GM18519 (cell line): ENCODE measurements around the gene GLTP.
"Not testable (repeated sequence)": the region's sequence is repeated elsewhere in the genome, so short reads cannot be mapped to it uniquely, and the experiment has no call there.

Experiments used
- ATAC-seq: cut with Tn5 transposase; IDR thresholded peaks from one replicate; pipeline ENCODE4 v1.9.1; 2021; ENCODE audit warnings: mild to moderate bottlenecking, moderate library complexity; ENCODE audit not compliant: unreplicated experiment, low FRiP score

GLTP gene

DNA sequence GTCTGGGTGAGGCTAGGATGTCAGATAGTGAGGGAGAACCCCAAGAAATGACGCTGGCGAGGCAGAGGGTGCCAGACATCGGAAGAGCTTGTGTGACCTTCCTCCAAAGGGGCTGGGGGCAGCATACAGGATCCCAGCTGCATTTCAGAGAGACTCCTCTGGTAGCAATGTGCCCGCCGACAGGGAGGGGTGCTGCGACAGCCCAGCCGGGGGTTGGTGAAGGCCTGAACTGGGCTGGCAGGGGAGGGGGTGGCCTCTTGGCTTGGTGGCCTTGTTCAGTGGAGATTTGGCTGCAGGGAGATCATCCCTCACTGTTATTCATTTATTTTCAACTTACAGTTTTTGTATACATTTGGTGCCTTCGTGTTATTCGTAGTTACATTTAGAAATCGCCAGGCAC is 25.0 kb upstream of the GLTP start:
- no peak for ATAC-seq

DNA sequence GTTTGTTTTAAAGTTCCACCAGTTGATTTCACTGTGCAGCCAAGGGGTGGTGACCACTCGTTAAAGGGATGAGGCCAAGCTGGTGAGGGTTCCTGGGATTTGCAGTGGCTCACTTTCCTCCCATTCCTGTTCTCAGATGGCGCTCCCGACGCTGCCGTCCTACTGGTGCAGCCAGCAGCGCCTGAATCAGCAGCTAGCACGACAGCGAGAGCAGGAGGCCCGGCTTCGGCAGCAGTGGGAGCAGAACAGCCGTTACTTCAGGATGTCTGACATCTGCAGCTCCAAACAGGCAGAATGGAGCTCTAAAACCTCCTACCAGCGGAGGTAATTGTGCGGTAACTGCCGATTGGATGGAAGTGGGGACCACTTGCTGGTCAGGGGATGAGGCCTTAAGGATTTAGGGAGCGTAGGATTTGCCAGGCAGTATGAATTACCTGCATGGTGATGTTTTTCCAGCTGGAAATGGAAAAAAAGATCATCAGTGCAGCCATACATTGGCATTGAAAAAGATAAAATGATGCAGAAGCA is 22.6 kb upstream of the GLTP start:
- no peak for ATAC-seq

DNA sequence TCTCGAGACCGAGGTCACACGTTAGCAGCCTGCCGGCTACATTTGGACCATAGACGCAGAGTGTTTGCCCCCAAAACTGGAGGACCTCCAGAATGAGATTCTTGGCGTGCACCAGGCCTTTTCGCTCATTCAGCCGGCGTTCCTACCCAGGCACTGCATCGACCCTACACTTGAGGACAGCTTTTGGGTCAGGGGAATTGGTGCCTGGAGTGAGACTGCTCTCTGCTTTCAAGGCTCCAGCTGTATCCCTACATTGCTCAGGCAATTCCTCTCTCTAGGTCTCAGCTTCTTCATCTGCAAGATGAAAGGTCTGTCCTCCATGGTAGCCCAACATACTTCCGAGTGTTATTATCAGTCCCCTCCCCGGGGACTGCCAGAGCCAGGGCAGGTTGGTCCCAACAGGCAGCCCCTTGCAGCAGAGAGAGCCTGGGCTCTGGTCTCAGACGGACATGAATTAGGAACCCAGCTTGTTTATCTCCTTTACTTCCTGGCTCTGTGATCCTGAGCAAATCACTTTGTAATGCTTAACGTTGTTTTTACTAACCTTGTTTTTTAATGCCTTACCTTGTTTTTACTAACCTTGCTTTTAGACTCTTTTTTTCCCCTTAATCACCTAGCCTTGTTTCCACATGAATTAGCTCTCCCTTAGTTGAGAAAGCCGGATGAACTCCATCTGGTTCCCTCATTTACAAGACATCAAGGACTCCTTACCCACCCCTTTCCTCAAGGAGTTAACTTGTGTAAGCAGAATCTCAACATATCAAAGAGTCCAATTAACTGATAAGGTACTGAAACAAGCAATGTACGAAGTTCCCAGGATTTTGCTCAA is 20.6 kb upstream of the GLTP start:
- ATAC-seq = no peak

DNA sequence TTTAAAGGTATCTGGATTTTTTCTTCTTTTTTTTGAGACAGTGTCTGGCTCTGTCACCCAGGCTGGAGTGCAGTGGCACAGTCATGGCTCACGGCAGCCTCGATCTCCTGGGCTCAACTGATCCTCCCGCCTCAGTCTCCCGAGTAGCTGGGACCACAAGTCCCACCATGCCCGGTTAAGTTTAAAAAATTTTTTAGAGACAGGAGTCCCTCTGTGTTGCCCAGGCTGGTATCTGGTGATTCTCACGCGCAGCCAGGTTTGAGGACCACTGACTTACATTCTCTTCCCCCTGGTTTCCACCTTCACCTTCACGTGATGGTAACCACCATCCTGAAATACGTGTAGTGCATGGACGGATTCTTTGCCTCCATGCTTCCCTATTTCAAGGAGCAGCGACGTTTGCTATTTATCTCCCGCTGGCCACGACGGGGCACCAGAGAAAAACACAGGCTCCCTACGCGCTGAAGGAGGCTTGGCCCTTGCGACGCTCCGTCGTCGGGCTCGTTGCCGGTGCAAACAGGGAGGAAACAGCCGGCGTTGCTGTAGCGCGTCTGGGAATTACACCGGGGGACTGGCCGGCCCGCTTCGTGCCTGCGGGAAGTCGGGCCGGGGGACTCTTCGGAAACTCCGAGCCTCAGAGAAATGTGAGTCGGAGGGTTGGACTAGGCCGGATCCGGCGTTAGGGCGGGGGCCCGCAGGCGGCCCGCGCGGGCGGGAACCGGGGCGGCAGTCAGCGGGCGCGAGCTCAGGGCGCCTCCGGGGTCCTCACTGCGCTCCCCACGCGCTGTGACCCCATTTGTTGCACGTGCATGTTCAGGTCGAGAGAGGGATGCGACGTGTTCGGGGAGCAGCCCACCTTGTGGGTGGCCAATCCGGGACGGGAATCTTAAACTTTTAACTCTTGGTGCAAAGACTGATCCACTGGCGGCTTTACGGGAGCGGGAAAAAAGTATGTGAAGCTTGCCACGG is 19.7 kb upstream of the GLTP start, which contains the start of gene TCHP:
Gene TCHP (plus strand): TSS at position 492 of the 969 bp plus-strand sequence. CDS start 2,753 bp downstream, outside the sequence.
- no peak for ATAC-seq

DNA sequence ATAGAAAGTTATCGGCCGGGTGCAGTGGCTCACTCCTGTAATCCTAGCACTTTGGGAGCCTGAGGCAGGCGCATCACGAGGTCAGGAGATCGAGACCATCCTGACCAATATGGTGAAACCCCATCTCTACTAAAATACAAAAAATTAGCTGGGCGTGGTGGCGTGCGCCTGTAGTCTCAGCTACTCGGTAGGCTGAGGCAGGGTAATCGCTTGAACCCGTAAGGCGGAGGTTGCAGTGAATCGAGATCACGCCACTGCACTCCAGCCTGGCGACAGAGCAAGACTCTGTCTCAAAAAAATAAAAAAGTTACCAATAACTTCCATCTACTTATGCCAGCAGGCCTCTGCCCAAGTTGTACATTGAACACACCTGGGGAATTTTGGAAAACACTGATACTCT is 19.0 kb upstream of the GLTP start:
- ATAC-seq = not testable (repeated sequence)

DNA sequence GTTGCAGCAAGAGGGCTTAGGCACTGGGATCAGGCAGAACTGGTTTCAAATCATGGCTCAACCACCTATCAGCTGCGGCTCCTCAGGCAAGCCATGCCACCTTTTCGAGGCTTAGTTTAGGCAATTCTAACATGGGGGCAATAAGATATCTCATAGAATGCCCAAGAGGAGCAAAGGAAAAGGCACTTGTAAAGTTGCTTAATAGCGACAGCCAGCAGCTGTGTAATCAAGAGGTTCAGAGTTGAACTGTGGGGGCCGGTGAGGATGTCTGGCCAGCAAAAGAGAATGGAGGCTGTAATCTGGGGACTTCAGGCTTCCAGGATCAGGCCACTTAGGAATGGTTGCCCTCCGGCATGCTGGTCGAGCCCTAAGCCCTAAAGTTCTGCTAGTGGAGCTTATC is 16.7 kb upstream of the GLTP start:
- ATAC-seq = no peak

DNA sequence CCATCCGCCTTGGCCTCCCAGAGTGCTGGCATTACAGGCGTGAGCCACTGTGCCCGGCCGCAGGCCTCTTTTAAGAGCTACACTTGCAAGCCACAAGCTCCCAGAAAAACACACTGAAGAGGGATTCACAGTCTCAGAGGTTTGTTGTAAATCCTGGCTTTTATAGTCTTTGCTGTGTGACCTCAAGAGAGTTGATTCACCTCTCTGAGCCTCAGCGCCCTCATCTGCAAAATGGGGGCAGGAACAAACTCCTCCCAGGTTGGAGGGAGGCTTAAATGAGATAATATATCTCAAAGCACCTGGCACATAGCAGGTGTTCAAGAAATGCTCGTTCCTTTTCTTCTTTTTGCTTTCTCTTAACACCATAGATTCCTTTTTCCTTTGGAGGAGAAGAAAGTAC is 15.8 kb upstream of the GLTP start:
- ATAC-seq = no peak

DNA sequence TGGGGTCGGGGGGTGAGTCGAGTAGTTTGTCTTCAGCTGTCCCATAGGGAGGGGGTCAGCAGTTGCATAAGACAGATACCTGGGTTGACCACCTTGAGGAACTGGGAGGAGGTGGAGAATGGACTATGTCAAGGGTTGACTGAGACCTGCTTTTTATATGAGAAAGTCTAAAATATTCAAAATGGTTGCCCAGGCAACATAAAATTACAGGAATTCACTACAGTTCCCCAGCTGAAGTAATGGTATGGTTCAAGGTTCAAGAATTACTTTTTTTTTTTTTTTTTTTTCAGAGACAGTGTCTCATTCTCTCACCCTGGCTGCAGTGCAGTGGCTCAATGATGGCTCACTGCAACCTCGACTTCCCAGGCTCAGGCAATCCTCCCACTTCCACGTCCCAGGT is 14.6 kb upstream of the GLTP start:
- no peak for ATAC-seq

DNA sequence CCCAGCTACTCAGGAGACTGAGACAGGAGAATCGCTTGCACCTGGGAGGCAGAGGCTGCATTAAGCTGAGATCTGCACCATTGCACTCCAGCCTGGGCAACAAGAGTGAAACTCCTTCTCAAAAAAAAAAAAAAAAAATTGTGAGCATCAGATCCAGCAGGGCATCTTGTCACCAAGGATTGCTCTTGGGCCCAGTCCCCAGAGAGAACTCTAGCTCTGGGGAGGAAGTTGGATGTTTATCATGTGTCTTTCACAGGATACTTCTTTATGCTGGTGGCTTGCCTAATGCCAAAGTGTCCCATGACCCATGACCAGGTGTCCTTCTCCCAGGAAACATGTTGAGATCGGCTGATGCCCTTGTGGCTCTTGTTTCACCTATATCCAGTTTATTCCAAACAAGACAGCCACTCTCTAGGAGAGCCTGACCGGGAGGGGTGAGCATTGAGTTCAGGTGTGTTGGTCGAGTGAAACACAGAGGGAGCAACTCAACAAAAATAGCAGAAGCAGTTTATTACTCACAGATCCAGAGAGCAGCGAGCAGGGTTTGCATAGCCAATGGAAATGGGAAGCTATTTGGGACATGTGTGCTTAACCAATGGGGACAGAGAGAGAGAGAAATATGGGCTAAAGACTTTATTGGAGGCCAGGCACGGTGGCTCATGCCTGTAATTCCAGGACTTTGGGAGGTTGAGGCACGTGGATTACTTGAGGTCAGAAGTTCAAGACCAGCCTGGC is 13.1 kb upstream of the GLTP start:
- ATAC-seq = no peak

DNA sequence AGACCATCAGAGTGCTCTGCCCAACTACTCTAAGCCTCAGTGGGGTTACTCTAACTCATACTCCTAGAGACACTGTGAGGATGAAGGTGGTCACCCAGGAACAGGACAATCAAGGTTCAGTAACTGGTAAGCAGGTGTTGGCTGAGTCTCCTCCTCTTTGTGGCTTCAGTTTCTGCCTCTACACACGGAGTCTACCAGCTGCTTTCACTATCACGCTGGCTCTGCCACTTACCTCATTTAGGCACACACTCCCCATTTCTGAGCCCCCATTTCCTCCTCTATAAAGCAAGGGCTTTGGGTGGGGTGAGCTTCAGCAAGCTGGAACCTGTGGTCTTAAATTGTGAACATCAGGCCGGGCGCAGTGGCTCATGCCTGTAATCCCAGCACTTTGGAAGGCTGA is 12.4 kb upstream of the GLTP start:
- ATAC-seq = no peak

DNA sequence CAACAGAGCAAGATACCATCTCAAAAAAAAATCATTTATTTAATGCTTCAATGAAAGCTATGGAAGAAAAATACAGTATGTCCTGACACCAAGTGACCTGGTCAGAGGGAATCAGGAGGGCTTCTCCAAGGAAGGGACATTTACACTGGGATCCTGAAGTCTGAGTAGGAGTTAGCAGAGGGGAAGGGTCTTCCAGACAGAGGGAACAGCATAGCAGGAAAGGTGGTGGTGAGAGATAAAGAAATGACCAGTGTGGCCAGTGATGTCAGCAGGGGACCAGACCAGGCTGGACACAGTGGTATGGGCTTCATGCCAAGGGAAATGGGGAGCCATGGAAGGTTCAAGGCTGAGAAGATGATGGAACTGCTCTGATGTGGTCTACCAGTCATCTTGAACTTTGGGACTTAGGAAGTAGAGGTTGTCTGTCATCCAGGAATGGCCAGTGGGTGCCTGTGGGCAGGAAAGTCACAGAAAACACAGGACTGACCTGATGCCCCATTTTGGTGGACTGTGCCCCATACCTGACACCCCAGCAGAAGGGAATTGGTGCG is 11.9 kb upstream of the GLTP start:
- no peak for ATAC-seq

DNA sequence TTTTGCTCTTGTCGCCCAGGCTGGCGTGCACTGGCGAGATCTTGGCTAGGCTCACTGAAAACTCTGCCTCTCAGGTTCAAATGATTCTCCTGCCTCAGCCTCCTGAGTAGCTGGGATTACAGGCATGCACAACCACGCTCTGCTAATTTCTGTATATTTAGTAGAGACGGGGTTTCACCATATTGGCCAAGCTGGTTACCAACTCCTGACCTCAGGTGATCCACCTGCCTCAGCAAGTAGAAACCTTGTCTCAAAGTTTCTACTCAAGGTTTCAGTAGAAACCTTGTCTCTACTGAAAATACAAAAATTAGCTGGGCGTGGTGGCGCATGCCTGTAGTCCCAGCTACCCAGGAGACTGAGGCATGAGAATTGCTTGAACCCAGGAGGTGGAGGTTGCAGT is 11.4 kb upstream of the GLTP start:
- ATAC-seq = not testable (repeated sequence)

DNA sequence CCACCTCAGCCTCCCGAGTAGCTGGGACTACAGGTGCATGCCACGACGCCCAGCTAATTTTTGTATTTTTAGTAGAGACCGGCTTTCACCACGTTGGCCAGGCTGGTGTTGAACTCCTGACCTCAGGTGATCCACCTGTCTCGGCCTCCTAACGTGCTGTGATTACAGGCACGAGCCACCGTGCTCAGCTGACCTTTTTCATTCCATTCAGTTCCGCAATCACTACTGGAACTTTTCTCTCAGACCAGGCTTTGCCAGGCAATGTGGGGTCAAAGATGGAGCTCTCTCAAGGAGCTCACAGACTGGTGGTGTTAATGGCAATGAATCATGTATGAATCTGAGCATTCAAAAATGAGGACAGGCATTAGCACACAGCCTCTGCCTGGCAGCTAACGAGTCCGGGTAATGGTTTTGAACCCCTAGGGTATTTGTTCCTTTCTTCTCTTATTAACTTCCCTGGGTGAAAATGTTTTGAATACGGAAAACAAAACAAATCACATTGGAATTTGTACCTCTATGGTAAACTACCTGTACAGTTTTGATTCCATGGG is 10.4 kb upstream of the GLTP start:
- ATAC-seq = no peak

DNA sequence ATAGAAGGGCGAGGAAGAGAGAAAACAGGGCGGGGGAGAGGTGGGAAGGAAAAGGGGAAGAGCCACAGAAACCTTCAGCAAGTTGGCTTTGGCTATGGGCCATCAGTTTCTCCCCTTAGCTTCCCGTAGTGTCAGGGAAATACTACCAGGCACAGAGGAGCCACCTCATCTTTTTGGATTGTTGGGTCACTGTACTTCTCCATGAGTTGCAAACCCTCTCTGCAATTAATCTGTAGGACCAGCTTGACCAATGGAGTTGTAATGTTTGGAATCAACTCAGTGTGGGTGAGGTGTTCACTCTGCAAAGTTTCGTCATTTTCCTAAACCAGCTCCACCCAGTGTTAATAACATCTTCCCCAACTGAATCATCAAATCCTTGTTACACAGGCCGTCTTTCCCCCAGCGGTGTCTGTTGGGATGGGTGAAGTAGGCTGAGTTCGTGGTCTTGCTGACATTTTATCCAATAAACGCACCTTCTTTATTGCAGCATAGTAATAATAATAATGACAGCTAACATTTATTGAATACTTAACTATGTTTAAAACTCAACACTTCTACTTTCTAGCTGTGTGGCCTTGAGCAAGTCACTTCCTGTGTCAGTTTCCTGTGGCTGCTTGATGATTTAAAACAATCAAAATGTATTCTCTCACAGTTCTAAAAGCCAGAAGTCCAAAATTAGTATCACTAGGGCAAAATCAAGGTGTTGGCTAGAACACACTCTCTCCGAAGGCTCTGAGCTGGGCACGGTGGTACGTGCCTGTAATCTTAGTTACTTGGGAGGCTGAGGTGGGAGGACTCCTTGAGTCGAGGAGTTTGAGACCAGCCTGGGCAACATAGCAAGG is 8.1 kb upstream of the GLTP start:
- ATAC-seq = no peak

DNA sequence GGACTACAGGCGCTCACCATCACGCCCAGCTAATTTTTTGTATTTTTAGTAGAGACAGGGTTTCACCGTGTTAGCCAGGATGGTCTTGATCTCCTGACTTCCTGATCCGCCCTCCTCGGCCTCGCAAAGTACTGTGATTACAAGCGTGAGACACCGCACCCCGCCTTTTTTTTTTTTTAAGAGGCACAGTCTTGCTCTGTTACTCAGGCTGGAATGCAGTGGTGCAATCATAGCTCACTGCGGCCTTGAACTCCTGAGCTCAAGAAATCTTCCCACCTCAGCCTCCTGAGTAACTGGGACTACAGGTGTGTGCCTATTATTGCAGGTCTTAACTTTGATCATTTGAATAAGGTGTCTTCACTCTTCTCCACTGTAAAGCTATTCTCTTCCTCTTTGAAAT is 5.3 kb upstream of the GLTP start:
- ATAC-seq = no peak

DNA sequence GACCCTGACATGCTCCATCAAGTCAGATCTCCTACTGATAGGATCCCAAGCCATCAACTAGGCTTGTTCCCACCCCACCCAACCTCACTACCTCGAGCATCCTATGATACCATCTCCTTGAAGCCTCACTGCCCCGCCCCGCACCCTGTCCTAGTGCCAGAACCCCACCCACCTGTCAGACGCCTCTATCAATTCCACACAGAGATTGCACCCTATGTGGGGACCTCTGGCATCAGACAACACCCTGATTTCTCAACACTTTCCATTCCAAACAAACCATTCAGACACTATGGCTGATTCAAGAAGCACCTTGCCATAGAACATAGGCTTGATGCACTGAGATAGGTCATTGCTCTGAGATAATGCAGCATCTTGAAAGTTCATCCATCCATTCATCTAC is 3.1 kb upstream of the GLTP start:
- ATAC-seq = no peak

DNA sequence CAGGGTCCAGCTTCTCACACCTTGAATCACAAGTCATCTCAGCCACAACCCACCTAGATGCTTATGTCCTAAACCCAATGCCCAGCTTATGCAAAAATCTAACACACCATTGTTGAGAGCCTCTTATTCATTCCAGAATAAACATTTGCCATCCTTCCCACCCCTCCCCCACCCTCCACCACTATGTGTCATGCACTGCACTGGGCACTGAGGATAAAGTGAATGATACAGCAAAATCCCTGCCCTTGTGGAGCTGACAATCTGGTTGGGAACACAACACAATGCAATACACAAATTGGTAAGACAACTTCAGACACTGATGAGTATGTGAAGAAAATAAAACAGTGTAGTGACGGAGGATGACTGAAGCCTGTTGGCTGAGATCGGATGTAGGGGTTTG is 1.4 kb upstream of the GLTP start:
- ATAC-seq = no peak

DNA sequence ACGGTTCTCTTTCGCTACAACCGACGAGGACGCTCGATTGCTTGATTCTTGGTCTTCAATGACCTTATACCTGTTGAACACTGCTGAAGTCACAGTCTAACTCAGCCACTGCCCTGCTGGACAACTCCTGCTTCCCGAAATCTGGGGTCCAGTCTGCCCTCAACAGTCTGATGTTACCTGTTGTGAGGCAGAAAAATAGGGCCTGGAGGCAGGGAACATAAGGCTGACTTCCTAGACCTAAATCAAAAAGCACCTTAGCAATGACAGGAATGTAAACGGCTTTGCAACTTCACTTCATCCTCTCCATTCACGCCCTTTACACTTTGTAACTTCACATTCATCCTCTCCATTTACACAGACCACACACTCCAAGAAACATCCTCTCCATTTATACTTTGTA is 597 bp upstream of the GLTP start:
- ATAC-seq = no peak
